Brain microvascular endothelial cell (primary cell): ENCODE measurements around the gene CLUH.
A peak's percentile ranks its signal among the peaks of the same experiment; 100 is the strongest.

Source experiments
- DNase-seq: peaks from one replicate; pipeline ENCODE4 v3.0.0-alpha.2; 2020
- H3K27ac ChIP-seq: fragments of 250-450 bp; sonication (Bioruptor Pico); 2 replicates; pipeline ENCODE4 v1.5.1; 2020; ENCODE audit warnings: mild to moderate bottlenecking, moderate library complexity
- H3K27me3 ChIP-seq: fragments of 250-450 bp; sonication (Bioruptor Pico); replicated peaks from 2 replicates; pipeline ENCODE4 v1.5.1; 2020; ENCODE audit warnings: mild to moderate bottlenecking
- H3K36me3 ChIP-seq: fragments of 250-450 bp; sonication (Bioruptor Pico); replicated peaks from 2 replicates; pipeline ENCODE4 v1.5.1; 2020; ENCODE audit warnings: mild to moderate bottlenecking
- H3K4me3 ChIP-seq: 2 replicates; pipeline ENCODE4 v1.5.1; 2011; ENCODE audit warnings: low read depth, mild to moderate bottlenecking, control low read depth, low read length, moderate library complexity
- CTCF ChIP-seq: IDR thresholded peaks from 2 replicates; pipeline ENCODE4 v1.5.1; 2011; ENCODE audit warnings: low read depth, mild to moderate bottlenecking, moderate library complexity, low read length, control low read depth, inconsistent platforms; ENCODE audit errors: missing control alignments
- in situ Hi-C: cut with HindIII; loops from 2 replicates; pipeline ENCODE4 v1.10.0; 2017; ENCODE audit warnings: low sequenced_read_pairs, low pct_ligation_motif_present

The CLUH gene

DNA sequence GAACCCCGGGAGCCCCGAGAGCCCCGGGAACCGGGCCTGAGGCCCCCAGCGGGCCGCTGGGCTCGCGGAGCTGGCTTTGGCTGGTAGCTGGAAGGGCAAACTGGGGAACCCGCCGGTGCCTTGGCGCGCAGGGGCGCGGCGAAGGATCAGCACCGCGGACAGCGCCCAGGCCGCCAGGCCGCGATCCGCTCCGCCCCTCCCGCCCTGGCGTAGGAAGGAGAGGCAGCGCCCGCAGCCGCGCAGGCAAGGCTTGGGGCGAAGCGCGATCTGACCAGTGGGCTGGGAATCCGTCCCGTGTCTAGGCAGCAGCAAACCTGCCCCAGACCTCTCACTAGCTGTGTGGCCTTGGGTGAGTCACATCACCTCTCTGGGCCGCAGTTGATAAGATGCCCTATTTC, 38.2 kb upstream of the CLUH start:
- Histone ChIP-seq H3K27ac (no peak overlapping the region), H3K4me3 (no peak overlapping the region), H3K36me3 (no peaks in the 10 kb centered on the region), H3K27me3 (peaks cover 29% of the 10 kb centered on the region)
- in situ Hi-C loops: no loop called here
- peak; percentile 36 for DNase-seq
- TF ChIP-seq CTCF: no peak

DNA sequence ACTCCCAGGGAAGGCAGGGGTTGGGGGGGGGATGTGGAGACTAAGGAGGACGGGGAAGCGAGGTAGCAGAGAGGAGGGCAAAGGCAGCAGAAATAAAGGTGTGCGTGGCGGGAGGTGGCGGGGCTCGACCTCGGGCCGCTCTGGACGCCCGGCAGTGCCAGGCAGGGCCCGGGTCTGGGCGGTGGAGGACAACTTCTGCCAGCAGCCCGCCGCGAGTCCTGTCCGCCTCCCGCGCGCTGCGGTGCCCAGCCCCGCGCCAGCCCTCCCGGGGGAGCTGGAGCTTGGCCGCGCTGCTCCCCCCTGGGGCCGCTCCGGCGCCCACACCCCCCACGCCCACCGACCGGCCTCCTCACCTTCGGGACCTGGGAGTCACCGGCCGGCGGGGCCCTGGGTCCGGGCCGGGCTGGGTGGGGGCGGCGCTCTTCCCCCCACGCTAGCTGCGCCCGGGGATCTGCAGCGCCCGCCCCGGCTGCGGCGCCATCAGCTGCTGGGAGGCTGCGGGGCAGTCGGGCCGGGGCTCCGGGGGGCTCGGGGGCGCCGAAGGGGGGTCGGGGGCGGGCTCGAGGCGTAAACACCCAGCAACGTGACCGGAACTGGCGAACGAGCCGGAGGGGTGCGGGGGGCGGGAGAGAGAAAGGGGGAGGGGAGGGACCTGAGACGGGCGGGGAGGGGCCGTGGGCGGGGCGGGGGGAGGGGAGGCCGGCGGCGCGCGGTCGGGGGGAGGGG, 37.7 kb upstream of the CLUH start, which contains the start of gene CCDC92B:
Gene CCDC92B (minus strand): TSS at position 595 of the 726 bp plus-strand sequence. CDS start 14,507 bp downstream, outside the sequence.
- DNase-seq: no peak
- H3K27me3 ChIP-seq: peaks cover 29% of the 10 kb centered on the region
- H3K4me3 ChIP-seq: no peak within 1 kb of the TSS
- no peaks in the 10 kb centered on the region for H3K36me3 ChIP-seq
- H3K27ac ChIP-seq: no peak within 1 kb of the TSS
- TF ChIP-seq CTCF: no peak
- in situ Hi-C loops: no loop called here

GRCh38 chr17:2745317-2746037, 33.9 kb upstream of the CLUH start:
- no peaks in the 10 kb centered on the region for H3K36me3 ChIP-seq
- H3K27ac ChIP-seq: no peak overlapping the region
- in situ Hi-C loops: no loop called here
- H3K4me3 ChIP-seq: no peak overlapping the region
- H3K27me3 ChIP-seq: peaks cover 29% of the 10 kb centered on the region
- no peak for TF ChIP-seq CTCF
- no peak for DNase-seq

DNA sequence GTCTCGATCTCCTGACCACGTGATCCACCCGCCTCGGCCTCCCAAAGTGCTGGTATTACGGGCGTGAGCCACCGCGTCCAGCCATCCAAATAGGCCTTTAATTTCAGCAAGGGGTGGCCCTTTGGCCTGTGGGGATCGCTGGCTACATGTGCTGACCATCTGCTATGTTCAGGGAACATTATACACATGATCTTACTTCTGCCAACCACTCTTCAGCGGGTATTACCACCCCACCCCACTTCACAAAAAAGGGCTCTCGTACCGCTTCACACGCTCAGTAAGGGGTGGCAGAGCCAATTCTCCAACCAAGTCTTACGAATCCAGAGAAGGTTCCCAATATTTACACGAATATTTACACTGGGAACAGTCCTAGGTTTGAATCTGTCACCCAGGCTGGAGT, 26.1 kb upstream of the CLUH start:
- in situ Hi-C loops: no loop called here
- Histone ChIP-seq H3K4me3 (no peak overlapping the region), H3K27me3 (no peaks in the 10 kb centered on the region), H3K36me3 (no peaks in the 10 kb centered on the region), H3K27ac (no peak overlapping the region)
- no peak for TF ChIP-seq CTCF
- no peak for DNase-seq

DNA sequence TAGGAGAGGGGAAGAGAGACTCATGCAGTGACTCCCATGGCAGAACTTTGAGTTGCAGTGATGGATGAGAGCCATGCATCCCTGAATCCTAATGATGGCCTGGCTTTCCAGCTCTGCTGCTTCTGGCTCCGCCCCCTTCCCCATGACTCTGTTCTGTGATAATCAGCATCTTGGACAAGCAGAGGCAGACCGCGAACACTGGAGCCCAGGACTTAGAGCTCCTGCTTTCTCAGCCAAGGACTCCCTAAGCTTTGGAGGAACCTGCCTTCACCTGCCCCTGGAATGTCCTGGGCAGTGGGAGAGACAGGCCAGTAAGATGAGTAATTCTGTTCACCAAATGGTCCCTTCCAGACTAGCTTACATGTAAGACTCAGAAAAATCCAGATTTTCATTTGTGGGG, 25.4 kb upstream of the CLUH start:
- in situ Hi-C loops: no loop called here
- TF ChIP-seq CTCF: no peak
- no peak for DNase-seq
- H3K27ac ChIP-seq: no peak overlapping the region
- no peak overlapping the region for H3K4me3 ChIP-seq
- no peaks in the 10 kb centered on the region for H3K36me3 ChIP-seq
- no peaks in the 10 kb centered on the region for H3K27me3 ChIP-seq
